SK-N-SH treated with all-trans-retinoic acid at 6 μM for 48 hours (cell line): ENCODE data around the gene HOPX.

Experiments used
- ATAC-seq: fragments of 200-7000 bp; cut with Tn5 transposase; 3 replicates; pipeline ENCODE4 v1.9.1; 2020; ENCODE audit warnings: mild to moderate bottlenecking, moderate library complexity
- ARNTL ChIP-seq: fragments of 450-650 bp; formaldehyde crosslinking; IDR thresholded peaks from 2 replicates; pipeline ENCODE4 v1.5.0; 2020; ENCODE audit warnings: low read depth, mild to moderate bottlenecking, moderate library complexity, borderline replicate concordance
- BACH2 ChIP-seq: fragments of 250-450 bp; sonication (Bioruptor Pico); IDR thresholded peaks from 2 replicates; pipeline ENCODE4 v1.9.0; 2021; ENCODE audit warnings: mild to moderate bottlenecking, borderline replicate concordance
- CSDC2 ChIP-seq: fragments of 250-450 bp; sonication (Bioruptor Pico); IDR thresholded peaks from 2 replicates; pipeline ENCODE4 v1.5.0; 2020; ENCODE audit warnings: mild to moderate bottlenecking, moderate library complexity
- ESRRG ChIP-seq: fragments of 250-450 bp; sonication (Bioruptor Pico); IDR thresholded peaks from 2 replicates; pipeline ENCODE4 v1.6.1; 2021; ENCODE audit warnings: mild to moderate bottlenecking
- GLIS3 ChIP-seq: fragments of 250-450 bp; sonication (Bioruptor Pico); IDR thresholded peaks from 2 replicates; pipeline ENCODE4 v1.5.0; 2020; ENCODE audit warnings: mild to moderate bottlenecking, moderate library complexity
- ISL1 ChIP-seq: fragments of 250-450 bp; sonication (Bioruptor Pico); IDR thresholded peaks from 2 replicates; pipeline ENCODE4 v2.1.2; 2022; ENCODE audit warnings: mild to moderate bottlenecking, moderate library complexity
- OSR1 ChIP-seq: fragments of 250-450 bp; sonication (Bioruptor Pico); IDR thresholded peaks from 2 replicates; pipeline ENCODE4 v1.8.0; 2022; ENCODE audit warnings: moderate library complexity, mild to moderate bottlenecking, inconsistent platforms
- PPARA ChIP-seq: fragments of 250-450 bp; sonication (Bioruptor Pico); IDR thresholded peaks from 2 replicates; pipeline ENCODE4 v1.5.0; 2020; ENCODE audit warnings: mild to moderate bottlenecking, borderline replicate concordance
- SNAI2 ChIP-seq: fragments of 250-450 bp; sonication (Bioruptor Pico); IDR thresholded peaks from 2 replicates; pipeline ENCODE4 v1.5.0; 2020; ENCODE audit warnings: mild to moderate bottlenecking, moderate library complexity
- TCF4 ChIP-seq: fragments of 250-450 bp; sonication (Bioruptor Pico); IDR thresholded peaks from 2 replicates; pipeline ENCODE4 v1.8.0; 2021; ENCODE audit warnings: mild to moderate bottlenecking, moderate library complexity, borderline replicate concordance
- TOX ChIP-seq: fragments of 250-450 bp; sonication (Bioruptor Pico); IDR thresholded peaks from 2 replicates; pipeline ENCODE4 v1.8.0; 2021; ENCODE audit warnings: mild to moderate bottlenecking, moderate library complexity, borderline replicate concordance
- ZFP3 ChIP-seq: fragments of 250-450 bp; sonication (Bioruptor Pico); IDR thresholded peaks from 2 replicates; pipeline ENCODE4 v1.5.0; 2020; ENCODE audit warnings: mild to moderate bottlenecking, moderate library complexity
- ZFP30 ChIP-seq: fragments of 450-650 bp; formaldehyde crosslinking; IDR thresholded peaks from 2 replicates; pipeline ENCODE4 v1.5.0; 2022; ENCODE audit warnings: mild to moderate bottlenecking, moderate library complexity
- ZNF565 ChIP-seq: fragments of 450-650 bp; formaldehyde crosslinking; conservative IDR thresholded peaks from 2 replicates; pipeline ENCODE4 v1.5.0; 2020; ENCODE audit warnings: low read depth, mild to moderate bottlenecking, moderate library complexity
- ZNF70 ChIP-seq: fragments of 450-650 bp; formaldehyde crosslinking; IDR thresholded peaks from 2 replicates; pipeline ENCODE4 v1.5.0; 2020; ENCODE audit warnings: mild to moderate bottlenecking, moderate library complexity
- ZNF8 ChIP-seq: fragments of 450-650 bp; formaldehyde crosslinking; IDR thresholded peaks from 2 replicates; pipeline ENCODE4 v1.5.0; 2020; ENCODE audit warnings: mild to moderate bottlenecking, moderate library complexity
- TF ChIP-seq, protein P1 (sequence below): fragments of 250-450 bp; sonication (Bioruptor Pico); IDR thresholded peaks from 2 replicates; pipeline ENCODE4 v1.5.1; 2020; ENCODE audit warnings: low read depth, mild to moderate bottlenecking, moderate library complexity
- TF ChIP-seq, protein P2 (sequence below): fragments of 250-450 bp; sonication (Bioruptor Pico); IDR thresholded peaks from 2 replicates; pipeline ENCODE4 v1.8.0; 2020; ENCODE audit warnings: mild to moderate bottlenecking, moderate library complexity, borderline replicate concordance
- TF ChIP-seq, protein P3 (sequence below): fragments of 250-450 bp; sonication (Bioruptor Pico); IDR thresholded peaks from 2 replicates; pipeline ENCODE4 v1.5.1; 2021; ENCODE audit warnings: mild to moderate bottlenecking, moderate library complexity
- TF ChIP-seq, protein P4 (sequence below): fragments of 250-450 bp; sonication (Bioruptor Pico); IDR thresholded peaks from 2 replicates; pipeline ENCODE4 v1.5.0; 2020; ENCODE audit warnings: mild to moderate bottlenecking, moderate library complexity

Gene HOPX

DNA sequence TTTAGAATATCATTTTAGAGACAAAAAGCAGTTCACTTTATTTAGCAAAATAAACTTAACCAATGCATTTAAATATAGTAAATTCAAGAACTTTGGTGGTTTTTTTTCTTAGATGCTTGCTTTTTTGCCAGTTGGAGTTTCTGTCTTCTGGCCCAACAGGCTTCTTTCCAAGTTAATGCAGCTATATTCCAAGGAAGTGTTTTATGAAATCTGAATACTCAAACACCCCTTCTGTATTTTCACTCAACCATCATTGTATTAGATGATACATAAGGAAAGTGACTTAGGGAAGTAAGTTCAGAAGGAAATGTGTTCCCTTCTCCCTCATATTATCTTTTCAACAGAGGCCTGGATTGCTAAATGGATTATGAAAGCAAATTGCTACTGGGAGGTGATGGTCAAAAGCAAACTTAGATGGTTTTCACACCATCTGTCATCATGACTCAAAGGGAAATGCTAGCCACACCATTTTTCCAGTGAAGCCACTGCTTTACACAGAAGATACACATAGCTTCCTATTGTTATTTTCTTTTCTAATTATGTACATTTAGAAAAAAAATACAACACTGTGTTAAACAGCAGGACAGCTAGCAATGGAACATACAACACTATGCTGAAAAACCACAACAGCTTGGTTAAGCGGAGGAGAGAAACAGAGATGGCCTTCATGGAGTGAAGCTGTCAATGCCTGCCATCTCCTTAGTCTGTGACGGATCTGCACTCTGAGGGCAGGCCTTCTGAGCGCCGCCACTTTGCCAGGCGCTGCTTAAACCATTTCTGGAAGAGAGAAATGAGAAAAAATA, 32.9 kb downstream of the HOPX start:
- ATAC-seq, result no peak
- TF ChIP-seq ZFP30 (CRISPR knock-in tag) (no peak), TCF4 (CRISPR knock-in tag) (no peak), GLIS3 (CRISPR knock-in tag) (no peak), SNAI2 (no peak), CSDC2 (CRISPR knock-in tag) (no peak), ZNF565 (no peak), TOX (CRISPR knock-in tag) (no peak)
- TF ChIP-seq, protein P1, sequence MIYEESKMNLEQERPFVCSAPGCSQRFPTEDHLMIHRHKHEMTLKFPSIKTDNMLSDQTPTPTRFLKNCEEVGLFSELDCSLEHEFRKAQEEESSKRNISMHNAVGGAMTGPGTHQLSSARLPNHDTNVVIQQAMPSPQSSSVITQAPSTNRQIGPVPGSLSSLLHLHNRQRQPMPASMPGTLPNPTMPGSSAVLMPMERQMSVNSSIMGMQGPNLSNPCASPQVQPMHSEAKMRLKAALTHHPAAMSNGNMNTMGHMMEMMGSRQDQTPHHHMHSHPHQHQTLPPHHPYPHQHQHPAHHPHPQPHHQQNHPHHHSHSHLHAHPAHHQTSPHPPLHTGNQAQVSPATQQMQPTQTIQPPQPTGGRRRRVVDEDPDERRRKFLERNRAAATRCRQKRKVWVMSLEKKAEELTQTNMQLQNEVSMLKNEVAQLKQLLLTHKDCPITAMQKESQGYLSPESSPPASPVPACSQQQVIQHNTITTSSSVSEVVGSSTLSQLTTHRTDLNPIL (CRISPR knock-in tag), result no peak
- TF ChIP-seq, protein P2, sequence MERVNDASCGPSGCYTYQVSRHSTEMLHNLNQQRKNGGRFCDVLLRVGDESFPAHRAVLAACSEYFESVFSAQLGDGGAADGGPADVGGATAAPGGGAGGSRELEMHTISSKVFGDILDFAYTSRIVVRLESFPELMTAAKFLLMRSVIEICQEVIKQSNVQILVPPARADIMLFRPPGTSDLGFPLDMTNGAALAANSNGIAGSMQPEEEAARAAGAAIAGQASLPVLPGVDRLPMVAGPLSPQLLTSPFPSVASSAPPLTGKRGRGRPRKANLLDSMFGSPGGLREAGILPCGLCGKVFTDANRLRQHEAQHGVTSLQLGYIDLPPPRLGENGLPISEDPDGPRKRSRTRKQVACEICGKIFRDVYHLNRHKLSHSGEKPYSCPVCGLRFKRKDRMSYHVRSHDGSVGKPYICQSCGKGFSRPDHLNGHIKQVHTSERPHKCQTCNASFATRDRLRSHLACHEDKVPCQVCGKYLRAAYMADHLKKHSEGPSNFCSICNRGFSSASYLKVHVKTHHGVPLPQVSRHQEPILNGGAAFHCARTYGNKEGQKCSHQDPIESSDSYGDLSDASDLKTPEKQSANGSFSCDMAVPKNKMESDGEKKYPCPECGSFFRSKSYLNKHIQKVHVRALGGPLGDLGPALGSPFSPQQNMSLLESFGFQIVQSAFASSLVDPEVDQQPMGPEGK (CRISPR knock-in tag), result no peak
- TF ChIP-seq, protein P3, sequence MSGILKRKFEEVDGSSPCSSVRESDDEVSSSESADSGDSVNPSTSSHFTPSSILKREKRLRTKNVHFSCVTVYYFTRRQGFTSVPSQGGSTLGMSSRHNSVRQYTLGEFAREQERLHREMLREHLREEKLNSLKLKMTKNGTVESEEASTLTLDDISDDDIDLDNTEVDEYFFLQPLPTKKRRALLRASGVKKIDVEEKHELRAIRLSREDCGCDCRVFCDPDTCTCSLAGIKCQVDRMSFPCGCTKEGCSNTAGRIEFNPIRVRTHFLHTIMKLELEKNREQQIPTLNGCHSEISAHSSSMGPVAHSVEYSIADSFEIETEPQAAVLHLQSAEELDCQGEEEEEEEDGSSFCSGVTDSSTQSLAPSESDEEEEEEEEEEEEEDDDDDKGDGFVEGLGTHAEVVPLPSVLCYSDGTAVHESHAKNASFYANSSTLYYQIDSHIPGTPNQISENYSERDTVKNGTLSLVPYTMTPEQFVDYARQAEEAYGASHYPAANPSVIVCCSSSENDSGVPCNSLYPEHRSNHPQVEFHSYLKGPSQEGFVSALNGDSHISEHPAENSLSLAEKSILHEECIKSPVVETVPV (CRISPR knock-in tag), result no peak

DNA sequence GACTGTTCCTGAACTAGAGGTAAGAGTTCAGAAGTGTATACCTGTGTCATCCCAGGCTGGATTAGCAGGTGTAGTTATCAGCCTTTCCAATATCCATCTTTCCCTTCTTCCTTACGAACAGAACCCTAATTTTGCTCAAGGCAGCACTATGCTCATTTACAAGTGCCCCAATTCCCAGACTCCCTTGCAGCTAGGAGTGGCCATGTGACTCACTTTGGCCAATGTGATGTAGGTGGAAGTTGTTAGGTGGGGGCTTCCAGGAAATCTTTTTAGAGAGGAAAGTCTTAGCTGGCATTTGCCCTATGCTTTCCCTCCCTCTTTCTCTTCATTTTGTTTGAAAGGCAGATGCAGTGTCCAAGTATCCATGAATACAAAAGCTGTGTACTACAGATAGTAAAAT, 34.8 kb downstream of the HOPX start:
- ATAC-seq, result no peak
- TF ChIP-seq OSR1 (no peak), BACH2 (no peak), ESRRG (CRISPR knock-in tag) (no peak), PPARA (CRISPR knock-in tag) (no peak), SNAI2 (no peak), ARNTL (no peak), ZFP3 (CRISPR knock-in tag) (no peak), ZNF8 (no peak), ZNF70 (CRISPR knock-in tag) (no peak), CSDC2 (CRISPR knock-in tag) (no peak)
- TF ChIP-seq, protein P4, sequence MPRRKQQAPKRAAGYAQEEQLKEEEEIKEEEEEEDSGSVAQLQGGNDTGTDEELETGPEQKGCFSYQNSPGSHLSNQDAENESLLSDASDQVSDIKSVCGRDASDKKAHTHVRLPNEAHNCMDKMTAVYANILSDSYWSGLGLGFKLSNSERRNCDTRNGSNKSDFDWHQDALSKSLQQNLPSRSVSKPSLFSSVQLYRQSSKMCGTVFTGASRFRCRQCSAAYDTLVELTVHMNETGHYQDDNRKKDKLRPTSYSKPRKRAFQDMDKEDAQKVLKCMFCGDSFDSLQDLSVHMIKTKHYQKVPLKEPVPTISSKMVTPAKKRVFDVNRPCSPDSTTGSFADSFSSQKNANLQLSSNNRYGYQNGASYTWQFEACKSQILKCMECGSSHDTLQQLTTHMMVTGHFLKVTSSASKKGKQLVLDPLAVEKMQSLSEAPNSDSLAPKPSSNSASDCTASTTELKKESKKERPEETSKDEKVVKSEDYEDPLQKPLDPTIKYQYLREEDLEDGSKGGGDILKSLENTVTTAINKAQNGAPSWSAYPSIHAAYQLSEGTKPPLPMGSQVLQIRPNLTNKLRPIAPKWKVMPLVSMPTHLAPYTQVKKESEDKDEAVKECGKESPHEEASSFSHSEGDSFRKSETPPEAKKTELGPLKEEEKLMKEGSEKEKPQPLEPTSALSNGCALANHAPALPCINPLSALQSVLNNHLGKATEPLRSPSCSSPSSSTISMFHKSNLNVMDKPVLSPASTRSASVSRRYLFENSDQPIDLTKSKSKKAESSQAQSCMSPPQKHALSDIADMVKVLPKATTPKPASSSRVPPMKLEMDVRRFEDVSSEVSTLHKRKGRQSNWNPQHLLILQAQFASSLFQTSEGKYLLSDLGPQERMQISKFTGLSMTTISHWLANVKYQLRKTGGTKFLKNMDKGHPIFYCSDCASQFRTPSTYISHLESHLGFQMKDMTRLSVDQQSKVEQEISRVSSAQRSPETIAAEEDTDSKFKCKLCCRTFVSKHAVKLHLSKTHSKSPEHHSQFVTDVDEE (CRISPR knock-in tag), result no peak
- TF ChIP-seq, protein P3 (CRISPR knock-in tag), result no peak

DNA sequence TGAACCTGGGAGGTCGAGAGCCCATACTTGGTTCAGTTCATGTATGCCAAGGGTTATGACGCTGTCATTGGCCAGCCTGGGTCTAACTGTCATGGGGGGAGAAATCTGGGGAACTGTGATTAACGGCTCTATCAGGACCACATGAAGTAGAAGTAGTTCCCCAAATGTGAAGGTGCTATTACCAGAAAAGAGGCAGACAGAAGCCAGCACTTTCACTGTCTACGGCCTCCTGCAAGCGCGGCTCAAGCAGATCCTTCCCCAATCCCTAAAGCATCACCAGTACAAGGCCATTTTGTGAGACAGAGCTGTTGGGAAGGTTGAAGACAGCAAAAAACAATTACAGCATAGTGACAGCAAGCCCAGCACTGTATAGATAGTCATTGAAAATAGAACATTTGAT, 37.5 kb downstream of the HOPX start:
- ATAC-seq, result no peak
- TF ChIP-seq ZFP30 (CRISPR knock-in tag) (no peak), ZFP3 (CRISPR knock-in tag) (no peak), SNAI2 (no peak)

DNA sequence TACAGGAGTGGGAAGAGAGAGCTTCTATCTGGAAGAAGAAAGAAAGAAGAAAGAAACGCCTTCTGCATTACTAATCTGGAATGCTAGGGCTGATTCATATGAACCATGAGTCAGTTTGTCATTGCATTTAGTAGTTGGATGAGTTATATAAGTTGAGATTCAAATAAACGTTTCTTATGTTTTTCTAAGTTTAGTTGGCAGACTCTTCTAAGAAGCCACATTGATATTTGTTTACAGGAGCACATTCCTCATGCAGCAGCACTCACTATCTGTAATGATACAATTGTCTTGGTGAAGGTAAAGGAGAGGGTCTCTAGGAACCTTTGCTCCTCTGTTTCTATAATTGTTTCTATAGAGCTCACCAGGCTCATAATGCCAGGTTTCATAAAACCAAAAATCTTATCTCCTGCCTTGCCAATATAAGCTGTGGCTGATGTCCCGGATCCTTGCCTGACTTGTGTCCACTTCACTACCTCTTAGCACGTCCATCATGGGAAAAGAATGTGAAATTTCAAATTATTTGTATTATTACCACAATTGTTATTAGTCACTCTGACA, 39.5 kb downstream of the HOPX start:
- TF ChIP-seq ISL1 (CRISPR knock-in tag), result peak; percentile 71
- TF ChIP-seq SNAI2, result no peak
- ATAC-seq, result peak; percentile 93
